ENCODE data around the gene PPP2R2C. TPM values are rescaled to one million over a fixed set of nuclear protein-coding genes. Genes with fewer than 3 reads are reported as not detected.

Gene PPP2R2C
- polyA plus RNA-seq, 1 donor (not counting 4 experiments of a cell fraction or from before 2014, with no cell fraction given): 12.3 TPM

GRCh38 chr4:6420036-6420435, 52.4 kb downstream of the PPP2R2C start:
- Histone ChIP-seq H2AFZ (ENCODE audit: control insufficient read depth, low read length) (no peak overlapping the region), H4K20me1 (ENCODE audit: control insufficient read depth, extremely low read depth, insufficient read depth, low read length) (no peaks in the 10 kb centered on the region), H3K4me2 (ENCODE audit: control insufficient read depth, extremely low read depth, insufficient read depth, low read depth, low read length) (no peak overlapping the region), H3K9ac (ENCODE audit: control insufficient read depth, extremely low read depth, insufficient read depth, low read length) (no peak overlapping the region), H3K4me1 (ENCODE audit: control insufficient read depth, extremely low read depth, insufficient read depth, low read length) (no peaks in the 10 kb centered on the region), H3K9me1 (ENCODE audit: control insufficient read depth, extremely low read depth, insufficient read depth, low read length) (no peaks in the 10 kb centered on the region), H3K79me2 (ENCODE audit: control insufficient read depth, insufficient read depth, low read length) (no peaks in the 10 kb centered on the region), H3K36me3 (ENCODE audit: control insufficient read depth in 2 of 2, extremely low read depth in 1 of 2, insufficient read depth in 2 of 2, low read length in 2 of 2) (no peaks in the 10 kb centered on the region), H3K27me3 (ENCODE audit: control insufficient read depth, extremely low read depth, insufficient read depth, low read length) (no peaks in the 10 kb centered on the region), H3K27ac (ENCODE audit: control insufficient read depth, insufficient read depth, low read length) (no peak overlapping the region), H3K4me3 (ENCODE audit: control insufficient read depth in 2 of 3, extremely low read depth in 1 of 3, insufficient read depth in 2 of 3, low read depth in 1 of 3, low read length in 3 of 3) (no peak overlapping the region), H3K9me3 (ENCODE audit: control insufficient read depth, low read depth, low read length) (no peaks in the 10 kb centered on the region)
- FAIRE-seq (no peak), DNase-seq (ENCODE audit: low read depth, low spot score) (no peak)
- dilution Hi-C loops (cut with MboI; ENCODE audit: extremely low pct_ligation_motif_present, low sequenced_read_pairs): no loop called here
- TF ChIP-seq EZH2 (IDR thresholded peaks at IDR 0.05; ENCODE audit: low read length) (no peak), CTCF (optimal IDR thresholded peaks at IDR 0.05 in 1 of 3, IDR thresholded peaks at IDR 0.05 in 1 of 3, conservative IDR thresholded peaks at IDR 0.05 in 1 of 3; ENCODE audit: extremely low read depth in 1 of 3, insufficient read depth in 2 of 3, low read length in 3 of 3) (no peak)

- H4K20me1 ChIP-seq (ENCODE audit: control insufficient read depth, extremely low read depth, insufficient read depth, low read length): no peaks in the 10 kb centered on the region
- no peaks in the 10 kb centered on the region for H3K36me3 ChIP-seq (ENCODE audit: control insufficient read depth in 2 of 2, extremely low read depth in 1 of 2, insufficient read depth in 2 of 2, low read length in 2 of 2)
- TF ChIP-seq CTCF (optimal IDR thresholded peaks at IDR 0.05 in 1 of 3, IDR thresholded peaks at IDR 0.05 in 1 of 3, conservative IDR thresholded peaks at IDR 0.05 in 1 of 3; ENCODE audit: extremely low read depth in 1 of 3, insufficient read depth in 2 of 3, low read length in 3 of 3) (no peak), EZH2 (IDR thresholded peaks at IDR 0.05; ENCODE audit: low read length) (no peak)
- H3K79me2 ChIP-seq (ENCODE audit: control insufficient read depth, insufficient read depth, low read length): no peaks in the 10 kb centered on the region
- no peak overlapping the region for H3K27ac ChIP-seq (ENCODE audit: control insufficient read depth, insufficient read depth, low read length)
- DNase-seq (ENCODE audit: low read depth, low spot score) (no peak), FAIRE-seq (no peak)
- no peaks in the 10 kb centered on the region for H3K9me1 ChIP-seq (ENCODE audit: control insufficient read depth, extremely low read depth, insufficient read depth, low read length)
- no peaks in the 10 kb centered on the region for H3K4me1 ChIP-seq (ENCODE audit: control insufficient read depth, extremely low read depth, insufficient read depth, low read length)
- H3K9me3 ChIP-seq (ENCODE audit: control insufficient read depth, low read depth, low read length): no peaks in the 10 kb centered on the region
- H3K27me3 ChIP-seq (ENCODE audit: control insufficient read depth, extremely low read depth, insufficient read depth, low read length): no peaks in the 10 kb centered on the region
- H3K9ac ChIP-seq (ENCODE audit: control insufficient read depth, extremely low read depth, insufficient read depth, low read length): no peak overlapping the region
- H3K4me3 ChIP-seq (ENCODE audit: control insufficient read depth in 2 of 3, extremely low read depth in 1 of 3, insufficient read depth in 2 of 3, low read depth in 1 of 3, low read length in 3 of 3): no peak overlapping the region
- no peak overlapping the region for H3K4me2 ChIP-seq (ENCODE audit: control insufficient read depth, extremely low read depth, insufficient read depth, low read depth, low read length)
- dilution Hi-C loops (cut with MboI; ENCODE audit: extremely low pct_ligation_motif_present, low sequenced_read_pairs): no loop called here
- no peak overlapping the region for H2AFZ ChIP-seq (ENCODE audit: control insufficient read depth, low read length)
Observed at GRCh38 chr4:6419452-6420028, 52.9 kb downstream of the PPP2R2C start.
